ENCODE results near the gene TMEM269. TPM values are rescaled to one million over a fixed set of nuclear protein-coding genes. Genes with fewer than 3 reads are reported as not detected.

TMEM269 gene
- total and polyA plus RNA-seq, 9 of the 15 experiments (the other 6 are each of a cell fraction or from before 2014, with no cell fraction given): 0.09 to 0.49 (median 0.21) TPM

DNA sequence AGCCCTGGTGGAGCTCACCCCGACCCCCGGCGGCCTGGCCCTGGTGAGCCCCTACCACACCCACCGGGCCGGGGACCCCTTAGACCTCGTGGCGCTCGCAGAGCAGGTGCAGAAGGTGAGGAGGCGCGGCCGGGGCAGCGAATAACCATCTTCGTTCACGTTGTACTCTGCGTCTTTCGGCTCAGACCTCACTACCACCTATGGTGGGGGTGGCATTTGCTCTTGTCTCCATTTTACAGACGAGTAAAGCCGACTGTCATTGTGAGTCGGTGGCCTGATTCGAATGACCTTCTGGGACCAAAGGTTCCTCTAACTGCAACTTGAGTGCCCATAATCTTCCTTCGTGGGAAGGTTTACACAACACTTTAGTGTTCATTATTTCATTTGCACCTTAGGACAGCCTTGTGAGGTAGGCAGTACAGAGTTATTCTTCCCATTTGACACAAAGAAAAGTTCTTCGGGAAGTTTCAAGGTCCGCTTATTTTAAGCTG lies 17.2 kb upstream of the TMEM269 start (continued):
- TF ChIP-seq ATF6 (CRISPR knock-in tag; IDR thresholded peaks at IDR 0.05): no peak
- TF ChIP-seq, protein P1, sequence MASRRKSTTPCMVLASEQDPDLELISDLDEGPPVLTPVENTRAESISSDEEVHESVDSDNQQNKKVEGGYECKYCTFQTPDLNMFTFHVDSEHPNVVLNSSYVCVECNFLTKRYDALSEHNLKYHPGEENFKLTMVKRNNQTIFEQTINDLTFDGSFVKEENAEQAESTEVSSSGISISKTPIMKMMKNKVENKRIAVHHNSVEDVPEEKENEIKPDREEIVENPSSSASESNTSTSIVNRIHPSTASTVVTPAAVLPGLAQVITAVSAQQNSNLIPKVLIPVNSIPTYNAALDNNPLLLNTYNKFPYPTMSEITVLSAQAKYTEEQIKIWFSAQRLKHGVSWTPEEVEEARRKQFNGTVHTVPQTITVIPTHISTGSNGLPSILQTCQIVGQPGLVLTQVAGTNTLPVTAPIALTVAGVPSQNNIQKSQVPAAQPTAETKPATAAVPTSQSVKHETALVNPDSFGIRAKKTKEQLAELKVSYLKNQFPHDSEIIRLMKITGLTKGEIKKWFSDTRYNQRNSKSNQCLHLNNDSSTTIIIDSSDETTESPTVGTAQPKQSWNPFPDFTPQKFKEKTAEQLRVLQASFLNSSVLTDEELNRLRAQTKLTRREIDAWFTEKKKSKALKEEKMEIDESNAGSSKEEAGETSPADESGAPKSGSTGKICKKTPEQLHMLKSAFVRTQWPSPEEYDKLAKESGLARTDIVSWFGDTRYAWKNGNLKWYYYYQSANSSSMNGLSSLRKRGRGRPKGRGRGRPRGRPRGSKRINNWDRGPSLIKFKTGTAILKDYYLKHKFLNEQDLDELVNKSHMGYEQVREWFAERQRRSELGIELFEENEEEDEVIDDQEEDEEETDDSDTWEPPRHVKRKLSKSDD (conservative IDR thresholded peaks at IDR 0.05; ENCODE audit: low read length): 0 out of 2 replicates have a peak, but pooled peaks have one; percentile 32
- no peak for TF ChIP-seq ZNF740 (CRISPR knock-in tag; IDR thresholded peaks at IDR 0.05)
- peak in 1 of 2 experiments; percentile 70; a peak in 1 of 4 replicates for TF ChIP-seq ZNF740 (tag; IDR thresholded peaks at IDR 0.05)
- 0 out of 2 replicates have a peak, but pooled peaks have one; percentile 9 for TF ChIP-seq NR2C2 (CRISPR knock-in tag; IDR thresholded peaks at IDR 0.05)
- TF ChIP-seq NR2C2 (tag; IDR thresholded peaks at IDR 0.05): no peak
- TF ChIP-seq KLF13 (tag; IDR thresholded peaks at IDR 0.05; ENCODE audit: borderline replicate concordance, low read depth): peak; percentile 55; the same call in 1 of the 2 replicates
- TF ChIP-seq GABPB1 (CRISPR knock-in tag; IDR thresholded peaks at IDR 0.05): peak; percentile 22; the same call in 1 of the 2 replicates
- TF ChIP-seq HDAC8 (tag; IDR thresholded peaks at IDR 0.05): 0 out of 2 replicates have a peak, but pooled peaks have one; percentile 32
- TF ChIP-seq HDAC2 (IDR thresholded peaks at IDR 0.05): peak; percentile 53; the same call in 1 of the 2 replicates
- TF ChIP-seq ETS1 (conservative IDR thresholded peaks at IDR 0.05; ENCODE audit: control insufficient read depth, low read depth, low read length): peak; percentile 70; the same call in 1 of the 2 replicates
- TF ChIP-seq NKRF (IDR thresholded peaks at IDR 0.05; ENCODE audit: borderline replicate concordance): peak; percentile 86
- TF ChIP-seq SIN3A (IDR thresholded peaks at IDR 0.05; ENCODE audit: borderline replicate concordance in 2 of 2, control insufficient read depth in 1 of 2, low read depth in 2 of 2, low read length in 2 of 2): peak in 1 of 2 experiments; percentile 13; a peak in 1 of 4 replicates
- TF ChIP-seq ZNF76 (CRISPR knock-in tag; IDR thresholded peaks at IDR 0.05; ENCODE audit: borderline replicate concordance): no peak
- peak; percentile 60; the same call in 1 of the 2 replicates for TF ChIP-seq RBFOX2 (IDR thresholded peaks at IDR 0.05; ENCODE audit: low read depth, low read length)
- no peak for TF ChIP-seq DACH1 (IDR thresholded peaks at IDR 0.05; ENCODE audit: partially characterized antibody)
- peak; percentile 93 for TF ChIP-seq ZBTB7A (IDR thresholded peaks at IDR 0.05; ENCODE audit: borderline replicate concordance, control insufficient read depth, low read depth, low read length)
